Adrenal gland (tissue), 5 donors: Measurements from ENCODE around the gene WBP4.

Source experiments
- POLR2A ChIP-seq, 2 donors: fragments of 450-650 bp; IDR thresholded peaks; one replicate each; pipeline ENCODE4 v1.6.1; 2017; ENCODE audit warnings: antibody characterized with exemption in 2 of 2, mild to moderate bottlenecking in 2 of 2, moderate library complexity in 1 of 2
- TF ChIP-seq, protein P1 (sequence below), 6 experiments: fragments of 450-650 bp in 4 of 6; fragments of 200-600 bp in 2 of 6; sonication (generic) in 1 of 6; IDR thresholded peaks; 1 replicate in 5 of 6; 2 replicates in 1 of 6; pipeline versions ENCODE4 v1.5.1 to v1.8.0; 2016 to 2021; ENCODE audit warnings: antibody characterized with exemption in 6 of 6, mild to moderate bottlenecking in 2 of 6, moderate library complexity in 1 of 6
- donor health status: DM: no; HTN: no; CAD: no.

DNA sequence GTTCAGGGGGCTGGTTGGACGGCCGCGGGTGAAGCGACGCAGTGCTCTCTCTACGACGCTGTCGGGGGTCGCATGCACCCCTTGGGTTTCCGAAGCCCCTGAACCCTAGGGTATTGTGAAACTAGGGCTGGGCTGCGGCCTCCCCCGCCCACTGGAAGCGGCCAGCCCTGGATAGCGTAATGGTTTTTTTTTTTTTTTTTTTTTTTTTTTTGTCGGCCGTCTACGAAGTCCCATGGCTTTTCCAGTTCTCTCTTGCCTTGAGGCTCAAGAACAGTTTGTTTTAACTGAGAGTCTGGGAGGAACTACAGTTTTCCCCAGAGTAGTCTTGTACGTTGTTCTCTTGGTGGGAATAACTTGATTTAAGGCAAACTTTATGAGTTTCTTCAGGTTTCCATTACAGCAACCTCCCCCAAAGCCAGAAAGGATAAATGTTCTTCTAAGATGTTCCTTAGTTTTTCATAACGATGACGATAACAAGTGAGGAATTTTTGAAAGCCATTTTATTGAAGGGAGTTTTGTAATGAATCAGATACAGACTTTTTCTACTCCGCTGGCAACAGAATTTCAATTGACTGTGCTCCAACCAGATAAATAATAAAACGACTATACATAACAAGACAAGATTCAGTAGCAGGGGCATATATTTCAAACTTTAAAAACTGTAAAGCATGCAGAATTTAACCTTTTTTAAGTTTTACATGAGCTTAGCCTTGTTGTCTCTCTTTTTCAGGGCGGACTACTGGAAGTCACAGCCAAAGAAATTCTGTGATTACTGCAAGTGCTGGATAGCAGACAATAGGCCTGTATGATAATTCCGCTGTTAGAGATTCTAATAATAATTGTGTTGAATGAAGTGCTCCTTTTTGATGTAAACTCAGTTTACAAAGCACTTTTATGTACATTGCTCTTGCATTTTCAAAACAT lies 867 bp downstream of the WBP4 start:
- TF ChIP-seq, protein P1, sequence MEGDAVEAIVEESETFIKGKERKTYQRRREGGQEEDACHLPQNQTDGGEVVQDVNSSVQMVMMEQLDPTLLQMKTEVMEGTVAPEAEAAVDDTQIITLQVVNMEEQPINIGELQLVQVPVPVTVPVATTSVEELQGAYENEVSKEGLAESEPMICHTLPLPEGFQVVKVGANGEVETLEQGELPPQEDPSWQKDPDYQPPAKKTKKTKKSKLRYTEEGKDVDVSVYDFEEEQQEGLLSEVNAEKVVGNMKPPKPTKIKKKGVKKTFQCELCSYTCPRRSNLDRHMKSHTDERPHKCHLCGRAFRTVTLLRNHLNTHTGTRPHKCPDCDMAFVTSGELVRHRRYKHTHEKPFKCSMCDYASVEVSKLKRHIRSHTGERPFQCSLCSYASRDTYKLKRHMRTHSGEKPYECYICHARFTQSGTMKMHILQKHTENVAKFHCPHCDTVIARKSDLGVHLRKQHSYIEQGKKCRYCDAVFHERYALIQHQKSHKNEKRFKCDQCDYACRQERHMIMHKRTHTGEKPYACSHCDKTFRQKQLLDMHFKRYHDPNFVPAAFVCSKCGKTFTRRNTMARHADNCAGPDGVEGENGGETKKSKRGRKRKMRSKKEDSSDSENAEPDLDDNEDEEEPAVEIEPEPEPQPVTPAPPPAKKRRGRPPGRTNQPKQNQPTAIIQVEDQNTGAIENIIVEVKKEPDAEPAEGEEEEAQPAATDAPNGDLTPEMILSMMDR (IDR thresholded peaks at IDR 0.05), result no peak
- TF ChIP-seq POLR2A (IDR thresholded peaks at IDR 0.05), result peak in 1 of 2 donors; percentile 52
